ENCODE measurements around the gene MINDY4.

MINDY4 gene

GRCh38 chr7:30750683-30751650 lies 20.2 kb upstream of the MINDY4 start:
- no peak overlapping the region for H3K4me3 ChIP-seq (ENCODE audit: low read length)
- no peak for DNase-seq (ENCODE audit: low read depth)
- TF ChIP-seq CTCF (IDR thresholded peaks at IDR 0.05; ENCODE audit: insufficient read depth, low read depth, low read length, missing control alignments) = no peak

GRCh38 chr7:30751696-30752273 lies 19.4 kb upstream of the MINDY4 start, which contains the start of gene INMT:
Gene INMT (plus strand): TSS chr7:30752135. CDS start chr7:30752151, 16 bp downstream.
- no peak for DNase-seq (ENCODE audit: low read depth)
- H3K4me3 ChIP-seq (ENCODE audit: low read length) = no peak within 1 kb of the TSS
- TF ChIP-seq CTCF (IDR thresholded peaks at IDR 0.05; ENCODE audit: insufficient read depth, low read depth, low read length, missing control alignments) = no peak

GRCh38 chr7:30752484-30752883 lies 18.7 kb upstream of the MINDY4 start:
- DNase-seq (ENCODE audit: low read depth) = no peak
- H3K4me3 ChIP-seq (ENCODE audit: low read length) = no peak overlapping the region
- no peak for TF ChIP-seq CTCF (IDR thresholded peaks at IDR 0.05; ENCODE audit: insufficient read depth, low read depth, low read length, missing control alignments)

GRCh38 chr7:30752979-30753378 lies 18.2 kb upstream of the MINDY4 start:
- H3K4me3 ChIP-seq (ENCODE audit: low read length) = no peak overlapping the region
- TF ChIP-seq CTCF (IDR thresholded peaks at IDR 0.05; ENCODE audit: insufficient read depth, low read depth, low read length, missing control alignments) = no peak
- DNase-seq (ENCODE audit: low read depth) = no peak

GRCh38 chr7:30754315-30754877 lies 16.8 kb upstream of the MINDY4 start:
- no peak overlapping the region for H3K4me3 ChIP-seq (ENCODE audit: low read length)
- no peak for DNase-seq (ENCODE audit: low read depth)
- TF ChIP-seq CTCF (IDR thresholded peaks at IDR 0.05; ENCODE audit: insufficient read depth, low read depth, low read length, missing control alignments) = no peak

GRCh38 chr7:30755384-30756154 lies 15.6 kb upstream of the MINDY4 start:
- no peak overlapping the region for H3K4me3 ChIP-seq (ENCODE audit: low read length)
- no peak for TF ChIP-seq CTCF (IDR thresholded peaks at IDR 0.05; ENCODE audit: insufficient read depth, low read depth, low read length, missing control alignments)
- no peak for DNase-seq (ENCODE audit: low read depth)
